Sigmoid colon (tissue), 7 donors: Measurements from ENCODE around the gene CLDN14. TPM values are rescaled to one million over a fixed set of nuclear protein-coding genes. Genes with fewer than 3 reads are reported as not detected.

ENCODE experiments used
- DNase-seq: peaks from one replicate; pipeline ENCODE4 v3.0.0-alpha.2; 2019
- H3K27ac ChIP-seq, 4 donors: fragments of 200-600 bp; sonication (generic); one replicate each; pipeline ENCODE4 v1.5.1; 2016 to 2019; ENCODE audit warnings: mild to moderate bottlenecking in 1 of 4
- H3K27me3 ChIP-seq, 3 donors: fragments of 200-600 bp; sonication (generic); one replicate each; pipeline ENCODE4 v1.5.1; 2019; ENCODE audit warnings: mild to moderate bottlenecking in 1 of 3
- H3K36me3 ChIP-seq, 4 donors: fragments of 200-600 bp; sonication (generic); one replicate each; pipeline ENCODE4 v1.5.1; 2016 to 2019
- H3K4me1 ChIP-seq, 4 donors: fragments of 200-600 bp; sonication (generic); one replicate each; pipeline ENCODE4 v1.5.1; 2017 to 2019
- H3K4me3 ChIP-seq, 4 donors: fragments of 200-600 bp; sonication (generic); one replicate each; pipeline ENCODE4 v1.5.1; 2017 to 2019; ENCODE audit warnings: mild to moderate bottlenecking in 2 of 4, moderate library complexity in 1 of 4
- H3K9me3 ChIP-seq, 4 donors: fragments of 200-600 bp in 3 of 4; sonication (generic) in 3 of 4; one replicate each; pipeline versions ENCODE4 v1.5.1 to v1.6.1; 2013 to 2019
- EP300 ChIP-seq, 4 donors: sonication (generic); formaldehyde crosslinking; IDR thresholded peaks; one replicate each; pipeline ENCODE4 v1.6.1; 2017; ENCODE audit warnings: antibody characterized with exemption in 4 of 4
- POLR2A ChIP-seq, 2 donors: fragments of 450-650 bp; IDR thresholded peaks; one replicate each; pipeline ENCODE4 v1.6.1; 2016; ENCODE audit warnings: antibody characterized with exemption in 2 of 2, mild to moderate bottlenecking in 2 of 2, moderate library complexity in 2 of 2
- POLR2AphosphoS5 ChIP-seq, 4 donors: sonication (generic); formaldehyde crosslinking; IDR thresholded peaks; one replicate each; pipeline ENCODE4 v1.6.1; 2017; ENCODE audit warnings: antibody characterized with exemption in 4 of 4
- WGBS, 2 donors: extraction: QIAGEN DNeasy Blood & Tissue Kit; methylation state at CpG; one replicate each; pipeline ENCODE4 v1.1.7; 2013; 5-methylcytosine and 5-hydroxymethylcytosine counted together
- intact Hi-C: fragments of 100-400 bp; cut with DNase I; formaldehyde crosslinking; loops from one replicate; pipeline ENCODE4 v1.15.1; 2023
- polyA plus RNA-seq, 3 donors: library from polyadenylated mRNA; stranded (reverse); fragments of 200-250 nt; gene quantifications; one replicate each; pipeline ENCODE4 v1.2.3, GENCODE V29; 2013
- total RNA-seq, 4 donors: library from RNA; depleted of rRNA; stranded (reverse); fragments of >200 nt; gene quantifications; one replicate each; pipeline ENCODE4 v1.1.0, GENCODE V29; 2016
- TF ChIP-seq, protein P1 (sequence below), 4 experiments: fragments of 450-650 bp in 3 of 4; fragments of 200-600 bp in 1 of 4; IDR thresholded peaks; one replicate each; pipeline ENCODE4 v1.5.1; 2016 to 2019; ENCODE audit warnings: antibody characterized with exemption in 4 of 4, mild to moderate bottlenecking in 3 of 4, moderate library complexity in 2 of 4
- donor health status: healthy with polysubstance abuse.
- donor health status: Bipolar disorder and iron deficiency.
- donor health status: healthy.

The CLDN14 gene
- total and polyA plus RNA-seq, 7 donors, result 1.3 TPM; not detected in 6

DNA sequence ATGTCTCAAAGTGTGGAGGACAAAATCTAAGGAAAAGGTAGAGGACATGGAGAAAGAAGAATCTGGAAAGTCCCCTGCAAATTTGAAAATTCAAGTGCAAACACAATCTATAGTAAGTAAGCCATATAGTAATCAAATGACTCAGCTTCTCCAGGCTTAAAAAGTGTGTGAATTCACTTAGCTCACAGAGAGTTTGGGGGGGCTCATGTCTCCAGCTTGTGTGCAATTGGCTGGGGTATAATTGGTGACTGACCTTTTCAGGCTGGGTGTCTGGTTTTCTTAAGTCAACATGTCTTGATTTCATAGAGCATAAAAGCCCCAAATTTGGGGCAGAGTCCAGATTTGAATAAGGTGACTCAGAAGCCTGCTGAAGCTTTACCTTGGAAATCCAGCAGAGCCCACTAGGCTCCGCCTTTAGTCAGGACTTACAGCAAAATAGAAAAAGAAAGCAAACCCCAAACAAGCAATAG is 8.6 kb downstream of the CLDN14 start:
- WGBS, 2 donors, result 35 to 68% methylated on average over 1 of the region's 1 CpG
- Histone ChIP-seq H3K4me3 (no peak overlapping the region), H3K4me1 (no peaks in the 10 kb centered on the region), H3K9me3 (peaks cover 0 to 2% (median 0%) of the 10 kb centered on the region in 4 donors), H3K27ac (no peak overlapping the region), H3K27me3 (no peaks in the 10 kb centered on the region), H3K36me3 (no peaks in the 10 kb centered on the region)
- intact Hi-C loops, result no loop called here
- TF ChIP-seq POLR2A (IDR thresholded peaks at IDR 0.05) (no peak), POLR2AphosphoS5 (IDR thresholded peaks at IDR 0.05) (no peak), EP300 (IDR thresholded peaks at IDR 0.05) (no peak)
- TF ChIP-seq, protein P1, sequence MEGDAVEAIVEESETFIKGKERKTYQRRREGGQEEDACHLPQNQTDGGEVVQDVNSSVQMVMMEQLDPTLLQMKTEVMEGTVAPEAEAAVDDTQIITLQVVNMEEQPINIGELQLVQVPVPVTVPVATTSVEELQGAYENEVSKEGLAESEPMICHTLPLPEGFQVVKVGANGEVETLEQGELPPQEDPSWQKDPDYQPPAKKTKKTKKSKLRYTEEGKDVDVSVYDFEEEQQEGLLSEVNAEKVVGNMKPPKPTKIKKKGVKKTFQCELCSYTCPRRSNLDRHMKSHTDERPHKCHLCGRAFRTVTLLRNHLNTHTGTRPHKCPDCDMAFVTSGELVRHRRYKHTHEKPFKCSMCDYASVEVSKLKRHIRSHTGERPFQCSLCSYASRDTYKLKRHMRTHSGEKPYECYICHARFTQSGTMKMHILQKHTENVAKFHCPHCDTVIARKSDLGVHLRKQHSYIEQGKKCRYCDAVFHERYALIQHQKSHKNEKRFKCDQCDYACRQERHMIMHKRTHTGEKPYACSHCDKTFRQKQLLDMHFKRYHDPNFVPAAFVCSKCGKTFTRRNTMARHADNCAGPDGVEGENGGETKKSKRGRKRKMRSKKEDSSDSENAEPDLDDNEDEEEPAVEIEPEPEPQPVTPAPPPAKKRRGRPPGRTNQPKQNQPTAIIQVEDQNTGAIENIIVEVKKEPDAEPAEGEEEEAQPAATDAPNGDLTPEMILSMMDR (IDR thresholded peaks at IDR 0.05), result no peak
- no peak for DNase-seq

DNA sequence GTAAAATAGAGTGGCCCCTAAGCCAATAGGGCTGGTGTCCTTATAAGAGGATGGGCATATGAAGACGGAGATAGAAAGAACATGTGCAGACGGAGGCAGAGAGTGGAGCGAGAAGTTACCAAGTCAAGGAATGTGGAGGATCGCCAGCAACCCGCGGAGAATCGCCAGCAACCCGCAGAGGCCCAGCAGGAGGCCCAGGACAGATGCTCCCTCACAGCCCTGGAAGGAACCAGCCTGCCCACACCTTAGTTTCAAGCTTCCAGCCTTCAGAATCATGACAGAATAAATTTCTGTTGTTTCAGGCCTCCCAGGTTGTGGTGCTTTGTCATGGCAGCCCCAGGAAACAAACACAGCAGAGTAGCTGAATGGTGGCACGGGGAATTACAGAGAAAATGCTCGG is 9.6 kb downstream of the CLDN14 start:
- Histone ChIP-seq H3K36me3 (no peaks in the 10 kb centered on the region), H3K4me1 (no peaks in the 10 kb centered on the region), H3K4me3 (no peak overlapping the region), H3K9me3 (peaks cover 0 to 2% (median 0%) of the 10 kb centered on the region in 4 donors), H3K27me3 (no peaks in the 10 kb centered on the region), H3K27ac (no peak overlapping the region)
- 92 to 95% methylated on average over 10 of the region's 10 CpGs for WGBS, 2 donors
- DNase-seq, result no peak
- intact Hi-C loops, result no loop called here
- TF ChIP-seq POLR2AphosphoS5 (IDR thresholded peaks at IDR 0.05) (no peak), EP300 (IDR thresholded peaks at IDR 0.05) (no peak), POLR2A (IDR thresholded peaks at IDR 0.05) (no peak)
- TF ChIP-seq, protein P1 (IDR thresholded peaks at IDR 0.05), result no peak

DNA sequence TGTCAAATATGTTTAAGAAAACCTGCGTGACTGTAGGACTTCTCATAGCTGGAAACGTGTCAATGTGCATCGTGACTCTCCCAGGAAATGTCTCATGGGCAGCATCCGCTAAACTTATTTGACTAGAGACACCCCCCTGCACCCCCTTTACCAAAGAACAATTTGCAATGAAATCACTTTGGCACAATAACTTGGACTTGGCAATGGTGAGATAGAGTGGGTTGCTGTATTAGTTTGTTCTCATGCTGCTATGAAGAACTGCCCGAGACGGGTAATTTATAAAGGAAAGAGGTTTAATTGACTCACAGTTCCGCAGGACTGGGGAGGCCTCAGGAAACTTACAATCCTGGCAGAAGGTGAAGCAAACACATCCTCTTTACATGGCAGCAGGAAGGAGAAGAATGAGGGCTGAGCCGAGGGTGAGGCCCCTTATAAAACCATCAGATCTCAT is 13.8 kb downstream of the CLDN14 start:
- 84 to 86% methylated on average over 8 of the region's 8 CpGs for WGBS, 2 donors
- TF ChIP-seq EP300 (IDR thresholded peaks at IDR 0.05), result no peak
- no peak for TF ChIP-seq POLR2A (IDR thresholded peaks at IDR 0.05)
- TF ChIP-seq, protein P1 (IDR thresholded peaks at IDR 0.05), result no peak
- TF ChIP-seq POLR2AphosphoS5 (IDR thresholded peaks at IDR 0.05), result no peak
- intact Hi-C loops, result no loop called here

DNA sequence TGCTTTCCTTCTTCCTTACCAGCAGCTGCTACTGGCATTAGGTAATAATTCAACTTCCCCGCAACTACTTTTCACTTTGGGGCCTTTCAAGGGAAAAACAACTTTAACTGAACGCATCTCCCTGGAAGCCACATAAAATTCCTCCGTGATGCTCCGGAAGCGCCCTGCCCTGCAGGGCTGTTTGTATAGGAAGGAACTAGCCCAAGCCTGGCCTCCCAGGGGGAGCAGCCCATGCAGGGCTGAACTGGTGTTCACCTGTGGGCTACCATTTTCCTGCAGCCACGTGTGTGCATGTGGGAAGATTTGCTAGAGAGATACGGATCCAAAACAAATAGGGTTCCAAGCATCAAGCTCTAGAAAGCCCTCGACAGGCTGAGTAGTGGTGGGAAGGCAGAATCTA is 14.4 kb downstream of the CLDN14 start:
- Histone ChIP-seq H3K27me3 (peaks cover 0 to 22% (median 3%) of the 10 kb centered on the region in 3 donors), H3K36me3 (no peaks in the 10 kb centered on the region), H3K4me3 (no peak overlapping the region), H3K4me1 (no peaks in the 10 kb centered on the region), H3K9me3 (no peaks in the 10 kb centered on the region), H3K27ac (no peak overlapping the region)
- TF ChIP-seq EP300 (IDR thresholded peaks at IDR 0.05) (no peak), POLR2AphosphoS5 (IDR thresholded peaks at IDR 0.05) (no peak), POLR2A (IDR thresholded peaks at IDR 0.05) (no peak)
- TF ChIP-seq, protein P1 (IDR thresholded peaks at IDR 0.05), result no peak
- DNase-seq, result no peak
- intact Hi-C loops, result no loop called here
- WGBS, 2 donors, result 50 to 72% methylated on average over 8 of the region's 8 CpGs

More for the DNA sequence above, 13.8 kb downstream of the CLDN14 start:
- Histone ChIP-seq H3K9me3 (no peaks in the 10 kb centered on the region), H3K27ac (no peak overlapping the region), H3K4me3 (no peak overlapping the region), H3K36me3 (no peaks in the 10 kb centered on the region), H3K4me1 (no peaks in the 10 kb centered on the region), H3K27me3 (peaks cover 0 to 16% (median 3%) of the 10 kb centered on the region in 3 donors)
- DNase-seq, result no peak

DNA sequence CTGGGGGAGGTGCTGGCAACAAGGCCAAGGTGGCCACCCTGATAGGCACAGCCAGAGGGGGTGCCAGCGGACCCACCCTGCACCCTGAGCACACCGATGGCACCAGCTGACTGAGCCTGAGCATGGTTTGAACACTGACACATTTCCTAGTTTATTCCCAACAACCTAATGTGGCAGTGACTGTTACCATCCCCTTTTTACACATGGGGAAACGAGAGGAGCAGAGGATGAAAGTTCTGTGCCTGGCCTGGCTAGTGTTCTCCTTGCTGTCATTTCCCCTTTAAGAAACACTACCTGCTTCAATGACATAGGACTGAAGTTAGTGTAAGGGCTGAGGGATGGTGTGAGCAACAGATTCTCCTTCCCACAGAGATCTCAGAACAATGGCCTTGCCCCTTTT is 15.3 kb downstream of the CLDN14 start:
- H3K4me3 ChIP-seq, result no peak overlapping the region
- no peak for DNase-seq
- intact Hi-C loops, result no loop called here
- no peaks in the 10 kb centered on the region for H3K9me3 ChIP-seq
- no peak overlapping the region for H3K27ac ChIP-seq
- WGBS, 2 donors, result 85 to 88% methylated on average over 3 of the region's 3 CpGs
- no peaks in the 10 kb centered on the region for H3K4me1 ChIP-seq
- peaks cover 0 to 25% (median 3%) of the 10 kb centered on the region in 3 donors for H3K27me3 ChIP-seq
- TF ChIP-seq EP300 (IDR thresholded peaks at IDR 0.05), result no peak
- H3K36me3 ChIP-seq, result no peaks in the 10 kb centered on the region
